ENCODE data around the gene SLC39A5. TPM values are rescaled to one million over a fixed set of nuclear protein-coding genes. Genes with fewer than 3 reads are reported as not detected.
A peak's percentile ranks its signal among the peaks of the same experiment; 100 is the strongest.

SLC39A5 gene
- total RNA-seq, 2 experiments from 2014 or later, result 0.52 TPM; not detected in 1

GRCh38 chr12:56248711-56249110, 18.9 kb downstream of the SLC39A5 start:
- ATAC-seq, result no peak
- CTCF ChIA-PET, result interaction anchor here (1.6 kb wide), 1 partner anchor 10 kb away, joined by 3 read pairs; the partner anchor contains the start of gene ANKRD52
- Mint-ChIP-seq H3K27ac (no peak overlapping the region), H3K4me1 (ENCODE audit: low read depth) (no peaks in the 10 kb centered on the region), H3K36me3 (ENCODE audit: low read depth) (peaks cover 54% of the 10 kb centered on the region), H3K9me3 (ENCODE audit: insufficient read depth) (no peaks in the 10 kb centered on the region), H3K4me3 (no peak overlapping the region), H3K27me3 (ENCODE audit: low read depth) (no peaks in the 10 kb centered on the region)
- POLR2A ChIA-PET, result interaction anchor here (0.6 kb wide), 1 partner anchor 559 kb away, joined by 3 read pairs; no protein-coding TSS in a partner anchor
- DNase-seq, result no peak

- ChIA-PET CTCF (interaction anchor here (1.0 to 1.2 kb wide), 2 partner anchors 39 to 257 kb away, joined by 3 read pairs; no protein-coding TSS in a partner anchor), POLR2A (no interaction called here)
- no peak overlapping the region for H3K27ac Mint-ChIP-seq
- ATAC-seq (no peak), DNase-seq (no peak)
- H3K4me1 Mint-ChIP-seq (ENCODE audit: low read depth), result peaks cover 14% of the 10 kb centered on the region
- H3K9me3 Mint-ChIP-seq (ENCODE audit: insufficient read depth), result no peaks in the 10 kb centered on the region
- no peak overlapping the region for H3K4me3 Mint-ChIP-seq
- H3K27me3 Mint-ChIP-seq (ENCODE audit: low read depth), result no peaks in the 10 kb centered on the region
- peaks cover 43% of the 10 kb centered on the region for H3K36me3 Mint-ChIP-seq (ENCODE audit: low read depth)
Observed at GRCh38 chr12:56252649-56253048, 22.8 kb downstream of the SLC39A5 start.

GRCh38 chr12:56253091-56253490, 23.2 kb downstream of the SLC39A5 start:
- POLR2A ChIA-PET, result interaction anchor here (1.0 kb wide), 1 partner anchor 94 kb away, joined by 3 read pairs; no protein-coding TSS in a partner anchor

GRCh38 chr12:56255671-56256070, 25.8 kb downstream of the SLC39A5 start:
- CTCF ChIA-PET, result interaction anchor here (1.9 to 3.0 kb wide), 2 partner anchors 11 to 34 kb away, joined by 9 to 11 read pairs; partner anchors contain the start of genes COQ10A and RNF41
- POLR2A ChIA-PET, result no interaction called here
- peaks cover 36% of the 10 kb centered on the region for H3K36me3 Mint-ChIP-seq (ENCODE audit: low read depth)
- peaks cover 20% of the 10 kb centered on the region for H3K4me1 Mint-ChIP-seq (ENCODE audit: low read depth)
- no peak overlapping the region for H3K27ac Mint-ChIP-seq
- no peak for DNase-seq
- no peak overlapping the region for H3K4me3 Mint-ChIP-seq
- no peak for ATAC-seq
- H3K27me3 Mint-ChIP-seq (ENCODE audit: low read depth), result no peaks in the 10 kb centered on the region
- H3K9me3 Mint-ChIP-seq (ENCODE audit: insufficient read depth), result no peaks in the 10 kb centered on the region

More at GRCh38 chr12:56253091-56253490, 23.2 kb downstream of the SLC39A5 start:
- H3K4me3 Mint-ChIP-seq, result no peak overlapping the region
- CTCF ChIA-PET, result interaction anchor here (1.0 to 1.2 kb wide), 3 partner anchors 40 to 257 kb away, joined by 3 read pairs; no protein-coding TSS in a partner anchor
- H3K36me3 Mint-ChIP-seq (ENCODE audit: low read depth), result peaks cover 40% of the 10 kb centered on the region
- H3K4me1 Mint-ChIP-seq (ENCODE audit: low read depth), result peaks cover 14% of the 10 kb centered on the region
- no peak for DNase-seq
- no peak for ATAC-seq
- H3K27me3 Mint-ChIP-seq (ENCODE audit: low read depth), result no peaks in the 10 kb centered on the region
- H3K9me3 Mint-ChIP-seq (ENCODE audit: insufficient read depth), result no peaks in the 10 kb centered on the region
- no peak overlapping the region for H3K27ac Mint-ChIP-seq

GRCh38 chr12:56256326-56256960, 26.6 kb downstream of the SLC39A5 start:
- no peaks in the 10 kb centered on the region for H3K27me3 Mint-ChIP-seq (ENCODE audit: low read depth)
- ATAC-seq, result no peak
- H3K36me3 Mint-ChIP-seq (ENCODE audit: low read depth), result peaks cover 36% of the 10 kb centered on the region
- H3K4me1 Mint-ChIP-seq (ENCODE audit: low read depth), result peaks cover 20% of the 10 kb centered on the region
- CTCF ChIA-PET, result interaction anchor here (0.8 to 3.0 kb wide), 5 partner anchors 10 to 137 kb away, joined by 3 to 11 read pairs (median 9); partner anchors contain the start of genes COQ10A and RNF41
- H3K27ac Mint-ChIP-seq, result peak overlapping the region; percentile 61
- no peak for DNase-seq
- peak overlapping the region; percentile 83 for H3K4me3 Mint-ChIP-seq
- POLR2A ChIA-PET, result interaction anchor here (1.0 to 1.3 kb wide), 2 partner anchors 10 to 67 kb away, joined by 3 to 7 read pairs; no protein-coding TSS in a partner anchor
- no peaks in the 10 kb centered on the region for H3K9me3 Mint-ChIP-seq (ENCODE audit: insufficient read depth)

GRCh38 chr12:56257071-56257470, 27.2 kb downstream of the SLC39A5 start:
- ChIA-PET CTCF (interaction anchor here (0.8 to 3.0 kb wide), 6 partner anchors 10 to 137 kb away, joined by 3 to 11 read pairs (median 9); partner anchors contain the start of genes COQ10A, RNF41 and SMARCC2), POLR2A (interaction anchor here (1.0 to 1.3 kb wide), 2 partner anchors 9 to 67 kb away, joined by 3 to 7 read pairs; no protein-coding TSS in a partner anchor)
- DNase-seq, result no peak
- Mint-ChIP-seq H3K9me3 (ENCODE audit: insufficient read depth) (no peaks in the 10 kb centered on the region), H3K4me1 (ENCODE audit: low read depth) (peaks cover 20% of the 10 kb centered on the region), H3K27me3 (ENCODE audit: low read depth) (no peaks in the 10 kb centered on the region), H3K36me3 (ENCODE audit: low read depth) (peaks cover 31% of the 10 kb centered on the region), H3K4me3 (peak overlapping the region; percentile 83), H3K27ac (peak overlapping the region; percentile 61)
- no peak for ATAC-seq

- Mint-ChIP-seq H3K27me3 (ENCODE audit: low read depth) (no peaks in the 10 kb centered on the region), H3K4me1 (ENCODE audit: low read depth) (peaks cover 20% of the 10 kb centered on the region), H3K9me3 (ENCODE audit: insufficient read depth) (no peaks in the 10 kb centered on the region), H3K36me3 (ENCODE audit: low read depth) (peaks cover 28% of the 10 kb centered on the region), H3K27ac (peak overlapping the region; percentile 75), H3K4me3 (peak overlapping the region; percentile 83)
- ChIA-PET CTCF (interaction anchor here (0.6 to 3.0 kb wide), 24 partner anchors 9 to 206 kb away, joined by 3 to 18 read pairs (median 4); partner anchors contain the start of genes CNPY2, COQ10A, RNF41 and SMARCC2), POLR2A (interaction anchor here (0.7 to 1.3 kb wide), 6 partner anchors 9 to 79 kb away, joined by 3 to 7 read pairs (median 3); partner anchors contain the start of gene RNF41)
- ATAC-seq (peak; percentile 25), DNase-seq (peak; percentile 26)
Observed at GRCh38 chr12:56257491-56258067, 27.7 kb downstream of the SLC39A5 start.

- DNase-seq (peak; percentile 81), ATAC-seq (peak; percentile 96)
- ChIA-PET POLR2A (interaction anchor here (0.7 to 1.9 kb wide), 6 partner anchors 18 to 140 kb away, joined by 3 to 7 read pairs (median 4); partner anchors contain the start of genes CNPY2, RNF41 and ZC3H10), CTCF (interaction anchor here (0.6 to 2.9 kb wide), 26 partner anchors 9 to 205 kb away, joined by 3 to 18 read pairs (median 4); partner anchors contain the start of genes CNPY2, COQ10A, RNF41 and SMARCC2)
- peaks cover 20% of the 10 kb centered on the region for H3K4me1 Mint-ChIP-seq (ENCODE audit: low read depth)
- H3K27ac Mint-ChIP-seq, result peak within 1 kb of the TSS; percentile 83
- no peaks in the 10 kb centered on the region for H3K9me3 Mint-ChIP-seq (ENCODE audit: insufficient read depth)
- H3K4me3 Mint-ChIP-seq, result peak within 1 kb of the TSS; percentile 86
- H3K36me3 Mint-ChIP-seq (ENCODE audit: low read depth), result peaks cover 21% of the 10 kb centered on the region
- no peaks in the 10 kb centered on the region for H3K27me3 Mint-ChIP-seq (ENCODE audit: low read depth)
Observed at GRCh38 chr12:56258068-56258819, 28.4 kb downstream of the SLC39A5 start, which contains the start of gene ANKRD52. TSS of gene ANKRD52 (minus strand) at chr12:56258384. CDS start at chr12:56258269, 115 bp downstream.

GRCh38 chr12:56258820-56259183, 29.0 kb downstream of the SLC39A5 start:
- no peaks in the 10 kb centered on the region for H3K9me3 Mint-ChIP-seq (ENCODE audit: insufficient read depth)
- peak overlapping the region; percentile 86 for H3K4me3 Mint-ChIP-seq
- no peak for ATAC-seq
- peaks cover 20% of the 10 kb centered on the region for H3K4me1 Mint-ChIP-seq (ENCODE audit: low read depth)
- H3K36me3 Mint-ChIP-seq (ENCODE audit: low read depth), result peaks cover 16% of the 10 kb centered on the region
- ChIA-PET POLR2A (interaction anchor here (1.1 to 1.9 kb wide), 3 partner anchors 32 to 140 kb away, joined by 3 to 7 read pairs (median 4); partner anchors contain the start of genes CNPY2 and ZC3H10), CTCF (interaction anchor here (1.0 to 2.9 kb wide), 16 partner anchors 9 to 205 kb away, joined by 3 to 18 read pairs (median 6); partner anchors contain the start of genes CNPY2, COQ10A, RNF41 and SMARCC2)
- no peaks in the 10 kb centered on the region for H3K27me3 Mint-ChIP-seq (ENCODE audit: low read depth)
- no peak for DNase-seq
- peak overlapping the region; percentile 83 for H3K27ac Mint-ChIP-seq

GRCh38 chr12:56260380-56260779, 30.5 kb downstream of the SLC39A5 start:
- no peak for ATAC-seq

GRCh38 chr12:56260921-56261320, 31.1 kb downstream of the SLC39A5 start:
- no peaks in the 10 kb centered on the region for H3K9me3 Mint-ChIP-seq (ENCODE audit: insufficient read depth)
- no peak for DNase-seq
- peaks cover 22% of the 10 kb centered on the region for H3K4me1 Mint-ChIP-seq (ENCODE audit: low read depth)
- CTCF ChIA-PET, result interaction anchor here (0.7 to 1.0 kb wide), 2 partner anchors 15 to 39 kb away, joined by 3 read pairs; no protein-coding TSS in a partner anchor
- H3K36me3 Mint-ChIP-seq (ENCODE audit: low read depth), result peaks cover 3% of the 10 kb centered on the region
- POLR2A ChIA-PET, result no interaction called here
- no peak overlapping the region for H3K27ac Mint-ChIP-seq
- no peak overlapping the region for H3K4me3 Mint-ChIP-seq
- no peak for ATAC-seq
- no peaks in the 10 kb centered on the region for H3K27me3 Mint-ChIP-seq (ENCODE audit: low read depth)

More at GRCh38 chr12:56260380-56260779, 30.5 kb downstream of the SLC39A5 start:
- DNase-seq, result no peak
- ChIA-PET CTCF (interaction anchor here (0.7 kb wide), 1 partner anchor 38 kb away, joined by 3 read pairs; no protein-coding TSS in a partner anchor), POLR2A (no interaction called here)
- Mint-ChIP-seq H3K9me3 (ENCODE audit: insufficient read depth) (no peaks in the 10 kb centered on the region), H3K27ac (no peak overlapping the region), H3K36me3 (ENCODE audit: low read depth) (peaks cover 8% of the 10 kb centered on the region), H3K4me1 (ENCODE audit: low read depth) (peaks cover 20% of the 10 kb centered on the region), H3K4me3 (no peak overlapping the region), H3K27me3 (ENCODE audit: low read depth) (no peaks in the 10 kb centered on the region)

Data from activated CD8-positive, alpha-beta T cell treated with anti-CD3 and anti-CD28 coated beads, Interleukin-2, amount 10 ng/mL, durations not matched to agents 7 days and 5 days (primary cell).